ENCODE data around the gene CDH8. TPM values are rescaled to one million over a fixed set of nuclear protein-coding genes. Genes with fewer than 3 reads are reported as not detected.

Gene CDH8
- polyA plus RNA-seq, 1 of the 3 experiments (the other 2 are of a cell fraction): 0.05 TPM

GRCh38 chr16:61820820-61821219 is 215.4 kb downstream of the CDH8 start:
- Histone ChIP-seq H3K79me2 (ENCODE audit: insufficient read depth) (no peaks in the 10 kb centered on the region), H3K4me1 (ENCODE audit: control insufficient read depth in 1 of 2, insufficient read depth in 2 of 2, low read depth in 1 of 2, low read length in 1 of 2) (peaks cover 0 to 3% of the 10 kb centered on the region in 2 experiments; a peak in 3 of 4 replicates), H2AFZ (ENCODE audit: low read depth) (no peak overlapping the region), H3K27ac (ENCODE audit: low read depth in 2 of 2, low read length in 1 of 2) (no peak overlapping the region), H3K9me2 (no peaks in the 10 kb centered on the region), H3K4me2 (no peak overlapping the region), H3K36me3 (replicated peaks in 1 of 2; ENCODE audit: control insufficient read depth in 1 of 2, insufficient read depth in 2 of 2, low read length in 1 of 2) (no peaks in the 10 kb centered on the region), H3K9ac (no peak overlapping the region), H3K9me3 (no peaks in the 10 kb centered on the region), H3F3A (replicated peaks; ENCODE audit: insufficient read depth) (no peaks in the 10 kb centered on the region), H4K20me1 (ENCODE audit: insufficient read depth) (no peaks in the 10 kb centered on the region), H3K27me3 (ENCODE audit: insufficient read depth) (no peaks in the 10 kb centered on the region), H3K4me3 (ENCODE audit: low read depth in 2 of 2, low read length in 1 of 2) (no peak overlapping the region)
- ChIA-PET POLR2A (no interaction called here), CTCF (no interaction called here)
- 40% methylated on average over 2 of the region's 2 CpGs for WGBS (ENCODE audit: low lambda C conversion rate)
- DNase-seq: no peak
- TF ChIP-seq USF1 (IDR thresholded peaks at IDR 0.05; ENCODE audit: borderline replicate concordance, low read depth): no peak
- TF ChIP-seq RAD21 (IDR thresholded peaks at IDR 0.05; ENCODE audit: low read length): no peak
- TF ChIP-seq TCF12 (IDR thresholded peaks at IDR 0.05): no peak
- no peak for TF ChIP-seq JUND (IDR thresholded peaks at IDR 0.05)
- no peak for TF ChIP-seq GABPA (IDR thresholded peaks at IDR 0.05; ENCODE audit: low read depth)
- no peak for TF ChIP-seq RXRA (IDR thresholded peaks at IDR 0.05; ENCODE audit: borderline replicate concordance, low read depth)
- no peak for TF ChIP-seq TAF1 (IDR thresholded peaks at IDR 0.05; ENCODE audit: borderline replicate concordance, low read depth, low read length)
- TF ChIP-seq YY1 (IDR thresholded peaks at IDR 0.05; ENCODE audit: low read depth): no peak
- TF ChIP-seq FOSL2 (IDR thresholded peaks at IDR 0.05; ENCODE audit: borderline replicate concordance, low read depth): no peak
- TF ChIP-seq RCOR1 (IDR thresholded peaks at IDR 0.05; ENCODE audit: low read length): no peak
- no peak for TF ChIP-seq PBX3 (IDR thresholded peaks at IDR 0.05)
- TF ChIP-seq MEF2A (IDR thresholded peaks at IDR 0.05; ENCODE audit: borderline replicate concordance, low read depth): no peak
- TF ChIP-seq EZH2phosphoT487 (IDR thresholded peaks at IDR 0.05; ENCODE audit: borderline replicate concordance, low read depth): no peak
- no peak for TF ChIP-seq SIN3A (IDR thresholded peaks at IDR 0.05; ENCODE audit: borderline replicate concordance, low read depth, low read length)
- no peak for TF ChIP-seq NRF1 (IDR thresholded peaks at IDR 0.05; ENCODE audit: low read depth, low read length)
- no peak for TF ChIP-seq CTCF (IDR thresholded peaks at IDR 0.05)

GRCh38 chr16:61820398-61820797 is 215.8 kb downstream of the CDH8 start:
- Histone ChIP-seq H3K4me1 (ENCODE audit: control insufficient read depth in 1 of 2, insufficient read depth in 2 of 2, low read depth in 1 of 2, low read length in 1 of 2) (peaks cover 0 to 3% of the 10 kb centered on the region in 2 experiments; a peak in 3 of 4 replicates), H3K4me3 (ENCODE audit: low read depth in 2 of 2, low read length in 1 of 2) (no peak overlapping the region), H2AFZ (ENCODE audit: low read depth) (no peak overlapping the region), H3K27ac (ENCODE audit: low read depth in 2 of 2, low read length in 1 of 2) (no peak overlapping the region), H3F3A (replicated peaks; ENCODE audit: insufficient read depth) (no peaks in the 10 kb centered on the region), H3K27me3 (ENCODE audit: insufficient read depth) (no peaks in the 10 kb centered on the region), H3K4me2 (no peak overlapping the region), H3K36me3 (replicated peaks in 1 of 2; ENCODE audit: control insufficient read depth in 1 of 2, insufficient read depth in 2 of 2, low read length in 1 of 2) (no peaks in the 10 kb centered on the region), H3K79me2 (ENCODE audit: insufficient read depth) (no peaks in the 10 kb centered on the region), H4K20me1 (ENCODE audit: insufficient read depth) (no peaks in the 10 kb centered on the region), H3K9me2 (no peaks in the 10 kb centered on the region), H3K9me3 (no peaks in the 10 kb centered on the region), H3K9ac (no peak overlapping the region)
- TF ChIP-seq FOXJ3 (CRISPR knock-in tag; IDR thresholded peaks at IDR 0.05) (no peak), NFIC (IDR thresholded peaks at IDR 0.05; ENCODE audit: borderline replicate concordance) (no peak), ZBTB33 (IDR thresholded peaks at IDR 0.05; ENCODE audit: borderline replicate concordance, low read depth) (no peak), POLR2AphosphoS5 (IDR thresholded peaks at IDR 0.05; ENCODE audit: low read depth, low read length) (no peak), YY1 (IDR thresholded peaks at IDR 0.05; ENCODE audit: low read depth) (no peak), TCF12 (IDR thresholded peaks at IDR 0.05) (no peak)
- POLR2A ChIA-PET: no interaction called here
- CTCF ChIA-PET: no interaction called here
- no peak for DNase-seq

Data from SK-N-SH (cell line).